HG03520 (cell line): ENCODE data around the gene C1QTNF1.

Experiments used
- ATAC-seq: cut with Tn5 transposase; IDR thresholded peaks from one replicate; pipeline ENCODE4 v1.9.1; 2021; ENCODE audit warnings: mild to moderate bottlenecking, moderate library complexity; ENCODE audit not compliant: unreplicated experiment

C1QTNF1 gene

DNA sequence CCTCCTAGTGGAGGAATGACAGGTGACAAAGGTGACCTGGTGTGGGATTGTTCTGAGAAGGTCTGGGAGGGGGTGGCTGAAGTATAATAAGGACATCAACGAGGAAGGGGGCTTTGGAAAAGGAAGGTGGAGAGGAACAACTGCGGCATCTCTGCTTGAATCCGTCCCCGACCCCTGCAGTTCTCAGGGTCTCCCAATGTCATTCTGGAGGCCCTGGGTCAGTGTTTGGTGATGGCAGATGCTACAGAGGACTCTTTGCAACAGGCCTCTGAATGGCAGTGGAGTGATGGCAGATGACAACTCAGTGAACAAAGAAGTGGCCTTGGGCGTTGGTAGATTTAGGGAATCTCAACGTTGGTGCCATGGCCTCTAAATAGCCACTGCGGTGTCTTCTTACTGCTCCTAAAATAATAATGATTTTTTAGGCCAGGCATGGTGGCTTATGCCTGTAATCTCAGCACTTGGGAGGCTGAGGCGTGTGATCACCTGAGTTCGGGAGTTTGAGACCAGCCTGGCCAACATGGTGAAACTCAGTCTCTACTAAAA lies 52.0 kb downstream of the C1QTNF1 start:
- ATAC-seq, result no peak

DNA sequence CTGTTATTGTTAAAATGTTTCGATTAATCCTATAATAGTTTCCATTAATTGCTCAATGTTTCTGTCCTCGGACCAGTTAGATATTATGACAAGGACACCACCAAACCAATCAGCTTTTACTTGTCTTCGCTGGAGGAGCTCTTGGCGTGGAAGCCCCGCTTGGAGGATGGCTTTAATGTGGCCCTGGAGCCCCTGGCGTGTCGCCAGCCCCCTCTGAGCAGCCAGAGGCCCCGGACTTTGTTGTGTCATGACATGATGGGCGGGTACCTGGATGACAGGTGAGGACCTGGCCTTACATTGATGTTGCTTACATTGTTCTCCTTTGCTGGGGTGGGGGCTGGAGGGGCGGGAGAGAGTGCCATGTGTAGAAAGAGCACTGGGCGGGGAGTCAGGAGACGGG lies 53.6 kb downstream of the C1QTNF1 start:
- ATAC-seq, result no peak

DNA sequence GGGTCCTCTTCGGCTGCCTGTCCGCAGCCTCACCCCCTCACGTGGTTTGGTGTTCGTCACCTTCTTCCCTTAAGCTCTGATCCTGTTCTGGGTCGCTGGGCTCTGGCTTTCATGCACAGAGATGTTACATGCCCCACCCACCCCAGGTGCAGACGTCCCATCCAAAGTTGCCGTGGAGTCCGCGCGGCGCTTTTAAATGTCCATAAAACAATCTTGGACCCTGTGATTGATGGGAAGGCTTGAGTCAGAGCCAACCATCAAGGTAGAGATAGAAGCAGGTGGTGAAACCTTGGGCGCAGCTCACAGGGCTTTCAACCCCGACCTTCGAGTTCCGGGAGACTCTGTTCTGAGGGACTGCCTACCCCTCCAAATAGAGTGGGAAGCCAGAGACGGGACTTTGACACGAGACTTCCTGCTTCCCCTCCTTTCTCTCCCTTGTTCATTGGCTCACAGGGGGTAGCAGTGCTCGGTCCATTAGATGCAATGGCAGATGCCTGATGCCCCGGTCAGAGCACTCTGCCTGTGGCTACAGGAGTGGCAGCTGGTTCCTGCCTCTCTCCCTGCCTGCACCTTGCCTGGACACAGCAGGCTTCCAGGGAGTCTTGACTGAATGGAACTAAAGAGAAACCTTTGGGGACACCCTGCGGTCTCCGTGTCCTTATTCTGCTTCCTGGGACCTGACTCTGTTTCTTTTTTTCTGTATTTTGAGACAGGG lies 54.7 kb downstream of the C1QTNF1 start:
- no peak for ATAC-seq

DNA sequence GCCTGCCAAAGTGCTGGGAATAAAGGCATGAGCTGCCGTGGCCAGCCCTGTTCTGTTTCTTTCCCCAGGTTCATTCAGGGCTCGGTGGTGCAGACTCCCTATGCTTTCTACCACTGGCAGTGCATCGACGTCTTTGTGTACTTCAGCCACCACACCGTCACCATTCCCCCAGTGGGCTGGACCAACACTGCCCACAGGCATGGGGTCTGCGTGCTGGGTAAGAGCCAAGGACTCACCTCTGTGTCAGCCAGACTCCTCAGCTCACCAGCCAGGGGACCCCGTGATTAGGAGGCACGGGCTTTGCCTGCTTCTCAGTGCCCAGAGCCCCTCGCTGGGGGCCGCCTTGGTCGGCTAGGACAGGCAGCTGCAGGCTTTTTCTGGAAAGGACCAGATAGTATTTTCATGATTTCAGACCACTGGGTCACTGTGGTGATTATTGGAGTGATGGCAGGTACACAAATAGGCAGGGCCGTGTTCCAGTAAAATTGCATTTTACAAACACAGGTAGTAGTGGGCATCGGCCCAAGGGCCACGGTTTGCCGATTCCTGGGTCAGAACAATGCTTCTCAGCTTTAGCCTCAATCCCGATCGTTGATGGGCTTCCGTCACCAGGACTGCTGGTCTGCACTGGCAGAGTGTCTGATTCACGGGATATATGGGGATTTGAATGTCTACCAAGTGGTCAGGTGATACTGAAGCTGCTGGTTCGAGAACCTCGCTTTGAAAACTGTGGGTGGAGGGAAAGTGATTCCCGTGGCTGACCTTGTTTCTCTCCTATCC lies 55.6 kb downstream of the C1QTNF1 start:
- no peak for ATAC-seq

DNA sequence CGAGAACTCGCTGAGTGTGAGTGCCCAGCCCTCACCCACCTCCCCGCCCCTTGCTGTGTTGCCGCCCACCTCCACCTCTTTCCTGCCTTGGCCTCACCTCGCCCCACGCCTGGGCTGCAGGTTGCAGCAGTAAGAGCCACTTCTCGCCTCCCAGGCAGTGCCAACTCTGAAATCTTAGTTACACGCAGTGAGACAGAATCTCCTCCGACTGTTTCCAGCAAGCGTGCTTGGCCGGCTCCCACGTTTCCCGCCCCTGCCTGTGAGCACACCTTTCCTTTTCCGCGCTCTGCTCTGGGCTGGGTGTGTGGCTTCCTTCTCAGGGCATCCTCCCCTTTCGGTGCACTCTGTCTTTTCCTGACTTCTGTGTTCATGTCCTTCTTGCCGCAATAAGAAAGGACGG lies 56.4 kb downstream of the C1QTNF1 start:
- no peak for ATAC-seq

DNA sequence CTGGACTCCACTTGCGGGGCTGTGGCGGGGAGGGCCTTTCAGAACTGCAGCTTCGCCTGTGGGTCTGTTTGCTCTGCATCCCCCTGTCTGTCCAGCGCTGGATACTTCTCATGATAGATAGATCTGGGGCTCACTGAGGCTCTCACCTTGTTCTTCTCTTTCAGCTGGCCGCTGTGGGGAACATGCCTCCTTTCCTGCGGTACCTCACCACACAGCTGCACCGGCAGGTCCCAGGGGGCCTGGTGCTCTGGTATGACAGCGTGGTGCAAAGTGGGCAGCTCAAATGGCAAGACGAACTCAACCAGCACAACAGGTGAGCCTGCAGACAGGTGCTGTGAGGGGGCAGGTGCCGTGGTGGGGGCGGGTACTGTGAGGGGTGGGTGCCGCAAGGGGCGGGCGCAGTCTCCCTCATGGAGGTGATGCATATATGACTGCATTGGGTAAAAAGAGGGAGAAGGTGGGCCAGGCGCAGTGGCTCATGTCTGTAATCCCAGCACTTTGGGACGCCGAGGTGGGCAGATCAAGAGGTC lies 56.9 kb downstream of the C1QTNF1 start:
- no peak for ATAC-seq

DNA sequence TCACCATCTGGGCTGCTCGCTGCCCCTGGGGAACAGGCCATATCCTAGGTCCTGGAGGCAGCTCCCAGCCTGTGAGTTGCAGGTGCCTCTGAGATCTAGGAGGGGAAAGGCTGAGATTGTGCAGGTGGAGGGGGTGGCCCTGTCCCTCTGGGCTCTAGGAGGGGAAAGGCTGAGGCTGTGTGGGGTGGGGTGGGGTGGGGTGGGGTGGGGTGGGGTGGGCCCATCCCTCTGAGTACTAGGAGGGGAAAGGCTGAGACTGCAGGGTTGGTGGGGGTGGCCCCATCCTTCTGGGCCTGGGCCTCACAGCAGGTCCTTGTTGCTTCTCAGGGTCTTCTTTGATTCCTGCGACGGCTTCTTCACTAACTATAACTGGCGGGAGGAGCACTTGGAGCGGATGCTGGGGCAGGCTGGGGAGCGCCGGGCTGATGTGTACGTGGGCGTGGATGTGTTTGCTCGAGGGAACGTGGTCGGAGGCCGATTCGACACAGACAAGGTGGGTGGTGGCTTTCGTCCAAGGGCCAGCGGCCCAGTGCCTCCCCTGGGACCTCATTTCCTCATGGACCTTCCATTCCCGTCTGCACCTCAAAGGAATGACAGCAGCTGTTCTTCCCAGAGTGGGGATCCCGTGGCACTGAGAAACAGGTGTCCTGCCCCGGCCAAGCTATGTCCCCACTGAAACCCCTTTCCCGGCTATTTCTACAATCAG lies 57.8 kb downstream of the C1QTNF1 start:
- no peak for ATAC-seq

DNA sequence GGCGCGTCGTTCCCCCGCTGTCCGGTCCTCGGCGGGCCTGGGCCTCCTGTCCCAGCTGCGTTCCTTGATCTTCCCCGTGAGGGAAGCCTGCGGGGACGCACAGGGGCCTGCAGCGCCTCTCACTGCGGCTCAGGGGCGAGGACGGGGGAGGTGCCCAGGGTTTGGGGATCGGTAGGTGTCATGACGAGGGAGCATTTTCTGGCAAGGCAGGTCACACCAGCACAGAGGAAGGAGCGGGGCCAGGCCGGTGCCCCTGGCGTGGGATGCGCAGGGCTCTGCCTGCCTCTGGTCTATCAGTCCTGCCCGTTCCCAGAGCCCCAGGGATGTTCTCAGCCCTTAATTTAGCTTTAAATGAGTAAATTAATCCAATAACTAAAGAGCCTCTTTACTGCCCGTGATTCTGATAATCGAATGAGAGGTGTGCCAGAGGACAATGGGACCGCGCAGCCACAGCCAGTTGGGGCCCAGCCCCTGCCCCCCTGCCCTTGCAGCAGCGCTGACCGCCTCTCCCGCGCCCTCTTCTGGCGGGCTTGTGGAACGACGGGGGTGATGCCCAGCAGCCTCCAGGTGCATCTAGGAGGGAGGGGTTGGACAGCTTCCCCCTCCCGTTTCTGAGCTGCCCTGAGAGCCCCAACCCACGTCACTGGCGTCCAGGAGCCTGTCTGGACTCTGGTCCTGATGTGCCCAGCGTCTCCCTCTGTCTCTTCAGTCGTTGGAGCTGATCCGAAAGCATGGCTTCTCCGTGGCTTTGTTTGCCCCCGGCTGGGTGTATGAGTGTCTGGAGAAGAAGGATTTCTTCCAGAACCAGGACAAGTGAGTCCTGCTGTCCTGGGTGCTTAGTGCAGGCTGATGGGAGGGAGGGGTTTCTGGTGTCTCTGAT lies 58.6 kb downstream of the C1QTNF1 start:
- no peak for ATAC-seq

DNA sequence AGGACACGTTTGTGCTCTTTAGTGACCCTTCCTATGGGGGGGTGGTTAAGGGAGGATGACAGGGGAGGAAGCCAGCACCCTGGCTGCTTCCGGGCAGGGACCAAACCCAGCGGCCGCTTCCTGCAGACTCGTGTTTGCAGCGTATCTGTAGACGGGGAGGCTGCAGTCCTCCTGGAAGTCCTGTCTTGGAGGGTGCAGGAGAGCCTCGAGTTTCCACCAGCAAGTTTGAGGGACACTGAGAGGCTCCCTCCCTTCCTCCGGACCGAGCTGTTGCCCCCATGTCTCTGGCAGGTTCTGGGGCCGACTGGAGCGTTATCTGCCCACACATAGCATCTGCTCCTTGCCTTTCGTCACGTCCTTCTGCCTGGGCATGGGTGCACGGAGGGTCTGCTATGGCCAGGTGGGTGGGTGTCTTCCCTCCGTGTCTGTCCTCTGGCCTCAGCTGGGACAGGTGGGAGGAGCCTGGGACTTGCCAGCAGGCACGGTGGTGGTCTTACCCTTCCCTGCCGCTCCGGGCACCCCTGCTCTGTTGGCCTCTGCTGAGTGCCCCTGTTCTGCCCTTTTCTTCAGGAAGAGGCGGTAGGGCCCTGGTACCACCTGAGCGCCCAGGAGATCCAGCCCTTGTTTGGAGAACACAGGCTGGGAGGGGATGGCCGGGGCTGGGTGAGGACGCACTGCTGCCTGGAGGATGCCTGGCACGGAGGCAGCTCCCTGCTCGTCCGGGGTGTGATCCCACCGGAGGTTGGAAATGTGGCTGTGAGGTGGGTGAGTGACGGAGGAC lies 59.4 kb downstream of the C1QTNF1 start:
- no peak for ATAC-seq

DNA sequence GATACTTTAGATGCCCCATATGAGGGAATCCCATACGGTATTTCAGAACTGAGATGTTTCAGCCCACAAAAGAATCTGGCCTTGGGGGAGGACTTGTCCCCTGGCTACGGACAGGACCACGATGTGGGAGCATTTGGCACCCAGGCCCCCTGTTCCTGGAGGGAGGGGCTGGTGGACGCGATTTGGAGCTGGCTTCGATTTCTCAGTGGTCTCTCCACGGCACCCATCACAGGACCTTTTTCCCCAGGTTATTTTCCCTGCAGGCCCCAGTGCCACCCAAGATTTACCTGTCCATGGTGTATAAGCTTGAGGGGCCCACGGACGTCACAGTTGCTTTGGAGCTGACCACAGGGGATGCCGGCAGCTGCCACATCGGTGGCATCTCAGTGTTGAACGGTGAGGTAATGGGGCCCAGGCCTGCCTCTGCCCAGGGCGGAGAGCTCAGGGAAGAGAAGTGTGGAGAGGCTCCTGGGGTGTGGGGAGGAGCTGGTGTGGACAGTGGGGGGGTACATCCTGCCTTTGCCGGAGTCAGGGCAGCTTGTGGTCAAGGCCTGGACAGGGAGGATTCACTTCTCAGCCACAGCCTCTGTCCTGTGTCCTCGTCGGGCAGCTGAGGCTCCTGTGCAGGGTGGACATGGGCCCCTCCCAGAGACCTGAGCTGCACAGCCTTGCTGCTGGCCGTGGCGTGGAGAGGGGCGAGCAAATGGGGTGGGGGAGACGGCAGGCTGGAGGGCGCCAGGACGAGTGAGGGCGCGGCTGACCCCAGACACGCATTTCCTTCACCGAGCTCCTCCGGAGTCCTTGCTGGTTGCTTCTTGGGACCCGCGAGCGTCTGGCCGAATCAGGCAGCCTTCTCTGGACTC lies 60.6 kb downstream of the C1QTNF1 start:
- ATAC-seq, result no peak

DNA sequence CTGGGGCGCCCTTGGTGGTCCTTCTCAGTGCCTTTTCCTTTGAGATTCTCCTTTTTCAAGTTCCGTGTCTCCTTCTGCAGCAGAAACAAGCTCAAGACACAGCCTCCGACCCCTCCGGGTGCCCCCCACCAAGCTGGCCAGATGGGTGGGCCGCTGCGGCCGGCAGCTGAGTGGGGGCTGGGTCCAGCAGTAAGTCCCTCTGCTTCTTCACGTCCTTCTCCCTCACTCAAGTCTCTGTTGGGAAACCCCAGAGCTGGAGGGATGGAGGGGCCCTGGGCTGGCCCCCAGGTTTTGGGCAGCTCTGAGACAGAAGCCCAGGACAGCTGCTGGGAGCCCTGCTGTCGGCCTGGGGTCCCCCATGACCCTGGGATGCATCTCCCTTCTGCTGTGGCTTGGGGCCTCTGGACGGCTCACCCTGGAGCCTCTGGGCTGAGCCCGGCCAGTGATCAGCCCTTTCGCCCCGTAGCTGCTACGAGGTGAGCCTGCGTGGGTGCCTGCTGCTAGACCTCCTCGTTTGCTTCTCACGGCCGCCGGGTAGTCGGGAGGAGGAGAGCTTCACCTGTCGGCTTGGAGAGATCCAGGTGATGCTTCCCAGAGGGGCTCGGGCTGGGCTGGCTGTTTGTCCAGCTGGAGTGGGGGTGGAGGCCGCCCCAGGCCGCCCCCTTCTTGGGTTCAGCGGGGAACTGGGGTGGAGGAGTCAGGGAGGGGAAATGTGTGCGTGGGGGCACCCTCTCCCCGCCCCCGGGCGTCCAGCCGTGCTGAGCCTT lies 61.4 kb downstream of the C1QTNF1 start:
- no peak for ATAC-seq

DNA sequence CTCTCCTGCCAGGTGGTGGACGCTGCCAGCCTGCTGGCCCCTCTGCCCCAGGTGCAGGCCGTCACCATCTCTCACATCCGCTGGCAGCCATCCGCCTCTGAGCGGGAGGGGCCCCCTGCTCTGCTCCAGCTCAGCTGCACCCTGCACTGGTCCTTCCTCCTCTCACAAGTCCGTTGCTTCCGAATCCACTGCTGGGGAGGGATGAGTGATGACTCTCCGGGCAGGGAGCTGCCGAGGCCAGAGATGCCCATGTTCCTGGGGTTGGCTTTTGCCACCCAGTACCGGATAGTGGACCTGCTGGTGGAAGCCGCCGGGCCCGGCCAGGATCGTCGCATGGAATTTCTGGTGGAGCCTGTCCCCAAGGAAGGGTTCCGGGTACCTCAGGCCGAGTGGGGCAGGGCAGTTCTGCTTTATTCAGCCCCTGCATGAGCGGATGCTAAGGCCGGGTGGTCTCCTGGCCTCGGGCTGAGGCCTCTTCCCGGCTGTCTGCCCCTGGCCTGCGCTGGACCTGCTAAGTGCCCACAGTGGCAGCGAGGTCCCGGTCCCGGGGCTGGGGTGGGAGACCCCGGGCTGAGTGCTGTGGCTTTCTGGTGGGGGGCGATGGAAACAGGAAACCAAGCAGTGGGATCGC lies 62.1 kb downstream of the C1QTNF1 start:
- no peak for ATAC-seq

DNA sequence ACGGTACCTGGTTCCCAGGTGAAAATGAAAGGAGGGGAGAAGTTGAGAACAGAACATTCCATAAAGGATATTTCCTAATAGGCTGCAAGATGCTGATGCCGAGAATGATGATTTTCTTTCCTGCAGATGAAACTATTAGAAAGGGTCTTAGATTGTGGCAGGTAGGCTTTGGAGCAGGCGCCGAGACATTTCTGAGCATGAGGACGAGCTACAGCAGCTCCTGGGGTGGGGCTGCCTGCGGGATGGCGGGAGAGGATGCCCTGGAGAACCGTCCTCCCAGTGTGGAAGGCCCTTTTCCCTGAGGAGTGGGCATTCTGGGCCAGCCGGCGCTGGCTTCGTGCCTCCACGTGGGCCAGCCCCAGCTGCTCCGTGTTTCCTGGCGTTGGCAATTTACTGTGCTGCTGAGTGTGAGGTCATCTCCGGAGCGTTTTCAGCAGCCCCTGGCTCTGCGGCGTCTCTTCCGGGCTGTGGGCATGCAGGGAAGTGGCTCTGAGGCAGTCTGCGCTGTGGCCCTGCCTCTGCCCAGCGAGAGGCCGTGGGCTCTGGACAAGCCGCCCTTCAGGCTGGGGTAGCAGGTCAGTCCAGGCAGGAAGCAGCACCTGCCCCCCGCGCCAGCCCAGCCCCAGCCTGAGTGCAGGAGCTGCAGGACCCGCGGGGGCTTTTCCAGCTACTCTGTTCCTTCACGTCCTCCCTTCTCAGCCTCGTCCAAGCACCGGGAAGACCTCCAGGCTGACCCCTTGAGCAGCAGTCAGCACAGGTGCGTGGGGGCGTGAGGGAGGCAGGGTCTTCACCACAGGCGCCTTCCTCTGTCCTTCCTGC lies 62.8 kb downstream of the C1QTNF1 start:
- no peak for ATAC-seq

DNA sequence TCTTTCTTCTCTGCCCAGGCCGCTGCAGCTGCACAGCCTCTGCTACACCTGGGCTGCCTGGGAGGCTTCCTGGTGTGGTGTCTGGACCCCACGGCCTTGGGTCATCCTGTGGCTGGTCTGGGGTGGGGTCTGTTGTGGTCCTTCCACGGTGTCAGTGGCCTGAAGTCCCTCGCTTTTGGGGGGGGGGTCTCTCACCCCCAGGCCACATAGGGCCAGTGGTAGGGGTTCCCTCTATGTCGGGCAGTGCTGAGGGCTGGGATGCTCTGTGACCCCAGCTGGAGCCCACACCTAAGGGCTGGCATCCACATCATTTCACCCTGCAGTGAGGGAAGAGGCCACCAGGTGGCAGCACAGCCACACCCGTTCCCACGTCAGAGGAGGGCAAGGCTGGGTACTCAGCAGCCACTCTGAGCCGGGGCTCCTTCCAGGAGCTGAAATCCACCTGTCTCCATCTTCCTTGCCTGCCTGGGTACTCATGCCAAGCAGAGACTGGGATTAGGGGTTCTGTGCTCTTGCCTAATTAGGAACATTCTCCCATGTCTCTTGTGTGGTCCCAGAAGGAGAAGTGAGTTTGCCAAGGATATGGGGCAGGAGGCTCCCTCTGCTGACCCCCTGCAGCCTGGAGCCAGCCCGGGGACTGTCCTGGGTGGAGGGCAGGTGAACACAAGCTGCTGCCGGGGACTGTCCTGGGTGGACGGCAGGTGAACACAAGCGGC lies 63.6 kb downstream of the C1QTNF1 start:
- ATAC-seq, result no peak

DNA sequence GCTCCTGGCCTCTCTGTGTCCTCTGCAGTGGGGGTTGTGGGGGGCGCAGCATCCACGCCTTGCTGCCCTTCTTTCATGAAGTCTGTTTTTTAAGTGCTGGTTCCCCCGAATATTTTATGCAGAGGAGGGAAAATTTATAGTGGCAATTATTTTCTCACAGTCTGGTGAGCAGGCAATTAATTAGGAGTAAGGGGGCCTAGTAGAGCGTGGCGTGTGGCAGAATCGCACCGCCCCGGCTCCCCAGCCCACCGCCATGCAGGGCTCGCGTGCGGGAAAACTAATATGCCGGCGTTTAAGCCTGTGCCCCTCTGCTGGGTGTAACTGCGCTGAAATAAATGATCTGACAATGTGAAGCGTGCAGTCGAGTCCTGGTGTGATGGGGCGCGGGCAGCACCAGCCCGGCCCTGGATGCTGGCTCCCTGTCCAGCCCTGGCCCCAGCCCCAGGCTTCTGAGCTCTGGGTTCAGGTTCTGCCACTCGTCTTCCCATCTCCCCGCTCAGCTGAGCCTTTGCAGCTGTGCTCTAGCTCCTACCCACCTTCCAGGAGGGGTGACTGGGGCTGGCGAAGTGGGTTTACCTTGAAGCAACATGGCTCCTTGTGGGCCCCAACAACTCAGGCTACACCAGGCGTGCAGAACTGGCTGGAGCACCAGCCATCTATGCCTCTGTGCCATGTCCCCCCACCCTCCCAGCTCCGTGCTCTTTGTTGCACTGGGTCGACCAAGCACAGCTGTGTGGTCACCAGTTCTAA lies 64.5 kb downstream of the C1QTNF1 start:
- ATAC-seq, result no peak
